GM18861 (cell line): Measurements from ENCODE around the gene TBC1D24.

ENCODE experiments used
- ATAC-seq: cut with Tn5 transposase; IDR thresholded peaks from one replicate; pipeline ENCODE4 v1.9.1; 2021; ENCODE audit not compliant: unreplicated experiment

Gene TBC1D24

GRCh38 chr16:2449118-2449517, 25.8 kb upstream of the TBC1D24 start:
- no peak for ATAC-seq

- ATAC-seq: no peak
These were observed 24.4 kb upstream of the TBC1D24 start for GRCh38 chr16:2450535-2450934.

DNA sequence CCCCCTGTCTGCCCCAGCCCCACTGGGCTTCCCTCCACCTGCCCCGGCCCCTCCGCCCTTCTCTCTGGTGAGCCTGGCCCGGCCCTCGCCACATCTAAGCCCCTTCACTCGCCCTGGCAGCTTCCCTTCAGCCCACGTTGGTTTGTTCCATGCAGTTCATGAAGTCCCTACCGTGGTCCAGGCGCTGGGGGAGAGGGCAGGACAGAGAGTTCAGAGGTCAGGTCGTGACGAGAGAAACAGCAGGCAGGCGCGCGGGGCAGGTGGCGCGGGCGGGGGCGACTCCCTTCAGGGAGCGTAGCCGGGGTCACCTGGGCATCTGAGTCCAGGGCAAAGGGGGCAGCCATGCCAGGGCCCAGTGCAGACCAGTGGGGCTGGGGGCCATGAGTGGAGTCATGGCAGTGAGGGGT, 23.9 kb upstream of the TBC1D24 start:
- no peak for ATAC-seq

- no peak for ATAC-seq
These were observed 23.0 kb upstream of the TBC1D24 start for GRCh38 chr16:2451851-2452320.

DNA sequence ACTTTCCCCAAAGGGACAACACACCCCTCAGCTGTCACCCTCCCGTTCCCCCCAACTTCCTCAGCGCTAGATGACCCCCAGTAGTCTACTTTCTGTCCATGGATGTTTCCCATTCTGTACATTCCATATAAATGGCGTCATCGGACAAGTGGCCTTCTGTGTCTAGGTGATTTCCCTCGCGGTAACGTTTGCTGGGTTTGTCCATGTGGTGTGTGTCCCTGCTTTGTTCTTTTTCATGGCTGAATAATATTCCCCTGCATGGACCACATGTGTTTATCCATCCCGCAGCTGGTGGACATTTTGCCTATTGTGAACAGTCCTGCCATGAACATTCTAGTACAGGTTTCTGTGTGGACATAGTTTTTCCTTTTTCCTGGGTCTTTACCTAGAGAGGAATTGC, 22.3 kb upstream of the TBC1D24 start:
- ATAC-seq: no peak

DNA sequence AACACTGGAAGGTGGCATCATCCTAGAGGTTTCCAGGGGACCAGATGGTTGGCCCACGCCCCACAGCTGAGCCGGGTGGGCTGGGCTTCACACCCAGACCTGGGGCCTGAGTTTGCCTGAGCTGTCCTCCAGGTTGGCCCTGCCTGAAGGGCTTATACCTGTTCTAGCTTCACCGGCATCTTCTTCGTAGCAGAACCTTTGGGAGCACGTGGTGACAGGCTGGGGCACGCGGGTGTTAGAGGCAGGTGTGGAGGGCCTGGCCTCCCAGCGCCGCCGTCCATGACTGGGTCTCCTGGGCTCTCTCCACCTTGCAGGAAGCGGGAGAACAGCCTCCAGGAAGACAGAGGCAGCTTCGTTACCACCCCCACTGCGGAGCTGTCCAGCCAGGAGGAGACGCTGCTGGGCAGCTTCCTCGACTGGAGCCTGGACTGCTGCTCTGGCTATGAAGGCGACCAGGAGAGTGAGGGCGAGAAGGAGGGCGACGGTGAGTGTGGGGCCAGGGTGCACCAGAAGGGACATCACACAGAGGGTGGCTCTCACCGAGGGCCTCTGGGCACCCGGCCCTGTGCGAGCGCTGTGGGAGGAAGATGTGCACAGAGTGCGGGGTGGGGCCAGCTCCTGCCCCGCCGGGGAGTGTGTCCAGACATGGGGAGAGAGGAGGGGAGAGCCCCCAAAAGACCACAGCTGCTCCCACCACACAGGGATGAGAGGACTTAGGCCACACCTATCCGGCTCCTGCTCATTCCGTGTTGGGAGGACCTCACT, 19.7 kb upstream of the TBC1D24 start:
- no peak for ATAC-seq

DNA sequence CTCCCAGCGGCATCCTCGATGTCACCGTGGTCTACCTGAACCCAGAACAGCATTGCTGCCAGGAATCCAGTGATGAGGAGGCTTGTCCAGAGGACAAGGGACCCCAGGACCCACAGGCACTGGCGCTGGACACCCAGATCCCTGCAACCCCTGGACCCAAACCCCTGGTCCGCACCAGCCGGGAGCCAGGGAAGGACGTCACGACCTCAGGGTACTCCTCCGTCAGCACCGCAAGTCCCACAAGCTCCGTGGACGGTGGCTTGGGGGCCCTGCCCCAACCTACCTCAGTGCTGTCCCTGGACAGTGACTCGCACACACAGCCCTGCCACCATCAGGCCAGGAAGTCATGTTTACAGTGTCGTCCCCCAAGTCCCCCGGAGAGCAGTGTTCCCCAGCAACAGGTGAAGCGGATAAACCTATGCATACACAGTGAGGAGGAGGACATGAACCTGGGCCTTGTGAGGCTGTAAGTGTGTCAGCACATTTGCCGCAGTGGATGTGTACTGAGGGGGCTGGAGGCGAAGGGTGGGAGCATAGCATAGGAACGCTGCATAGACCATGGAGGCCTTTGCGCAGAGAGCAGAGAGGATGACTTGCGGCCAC, 18.3 kb upstream of the TBC1D24 start:
- no peak for ATAC-seq

DNA sequence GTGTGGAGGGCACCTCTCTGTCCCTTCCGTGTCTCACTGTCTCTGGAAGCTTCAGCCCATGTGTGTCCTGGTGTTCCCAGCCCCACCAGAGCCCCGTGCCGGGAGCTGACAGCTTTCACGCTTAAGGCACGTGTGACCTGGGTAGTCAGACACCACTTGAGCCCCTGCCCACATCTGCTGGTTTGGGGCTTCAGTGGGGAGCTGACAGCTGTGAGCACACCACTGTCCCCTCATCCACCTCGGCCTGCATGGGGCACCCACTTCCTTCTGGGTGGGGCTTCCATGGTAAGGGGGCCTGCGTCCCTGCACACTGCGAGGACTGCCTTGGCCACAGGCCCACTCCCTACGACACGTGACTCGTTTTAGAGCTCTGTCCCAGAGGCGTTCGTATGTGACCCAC, 17.7 kb upstream of the TBC1D24 start:
- no peak for ATAC-seq

GRCh38 chr16:2457946-2458345, 17.0 kb upstream of the TBC1D24 start:
- ATAC-seq: no peak

DNA sequence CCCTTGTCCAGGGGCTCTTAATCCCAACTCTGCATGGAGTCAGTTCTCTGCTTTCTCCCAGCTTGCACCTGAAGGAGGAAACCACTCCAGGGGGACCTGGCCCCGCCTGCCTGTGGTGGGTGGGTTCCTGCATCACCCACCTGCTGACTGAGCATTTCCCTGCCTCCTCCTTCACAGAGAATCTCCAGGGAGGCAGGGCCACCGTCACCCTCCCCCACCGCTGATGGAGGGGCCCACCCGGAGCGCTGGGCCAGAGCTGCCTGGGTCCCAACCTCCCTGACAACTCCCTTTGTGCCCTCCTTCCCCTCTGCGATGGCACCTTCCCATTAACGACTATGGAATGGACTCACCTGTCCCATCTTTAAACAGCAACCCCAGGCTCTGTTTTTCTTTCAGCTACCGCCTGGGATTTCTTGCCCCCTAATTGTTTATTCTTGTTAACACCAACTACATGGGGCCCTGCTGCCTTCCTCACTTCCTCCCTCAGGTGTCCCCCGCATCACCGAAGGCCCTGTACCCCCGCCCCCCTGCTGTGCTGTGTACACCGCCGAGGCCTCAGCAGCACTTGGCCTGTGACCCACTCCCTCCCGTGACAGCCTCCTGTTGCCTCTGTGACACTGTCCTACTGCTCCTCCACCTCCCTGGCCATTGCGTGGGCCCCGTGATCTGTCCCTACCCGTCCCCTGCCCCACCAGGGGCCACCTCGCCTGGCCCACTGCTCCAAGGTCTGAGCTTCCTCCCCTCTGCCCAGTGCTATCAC, 15.9 kb upstream of the TBC1D24 start:
- ATAC-seq: no peak

DNA sequence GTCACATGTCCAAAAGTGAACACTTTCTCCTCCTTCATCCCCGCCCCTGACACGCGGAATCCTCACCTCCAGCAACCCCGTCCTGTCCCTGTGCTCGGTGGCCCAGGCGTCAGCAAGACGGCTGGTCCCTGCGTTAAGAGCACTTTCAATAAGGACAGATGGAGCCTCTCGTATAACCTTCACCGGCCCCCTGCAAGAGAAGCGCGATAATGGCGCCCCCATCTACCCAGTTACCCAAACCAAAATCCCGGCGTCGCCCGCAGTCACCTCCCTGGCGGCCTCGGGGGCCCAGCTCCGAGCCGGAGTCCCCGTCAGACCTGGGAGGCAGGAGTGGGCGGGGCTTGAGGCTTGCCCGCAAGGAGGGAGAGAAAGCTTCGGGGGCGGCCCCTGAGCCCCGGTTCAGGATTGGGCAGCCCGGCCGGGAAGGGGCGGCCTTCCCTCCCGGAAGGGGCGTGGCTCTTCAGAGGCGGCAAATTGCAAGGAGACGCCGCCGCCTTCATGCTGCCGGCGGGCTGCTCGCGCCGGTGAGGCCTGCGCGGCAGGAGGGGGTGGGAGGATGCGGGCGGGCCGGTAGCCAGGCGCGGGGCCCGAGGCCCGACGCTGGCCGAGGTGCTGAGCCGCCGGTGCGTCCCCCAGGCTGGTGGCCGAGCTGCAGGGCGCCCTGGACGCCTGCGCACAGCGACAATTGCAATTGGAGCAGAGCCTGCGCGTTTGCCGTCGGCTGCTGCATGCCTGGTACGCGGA, 15.1 kb upstream of the TBC1D24 start, which contains the start of gene TEDC2:
Gene TEDC2 (plus strand): TSS at position 463 of the 744 bp plus-strand sequence. CDS start 36 bp downstream, at position 499.
- ATAC-seq: peak; percentile 77

DNA sequence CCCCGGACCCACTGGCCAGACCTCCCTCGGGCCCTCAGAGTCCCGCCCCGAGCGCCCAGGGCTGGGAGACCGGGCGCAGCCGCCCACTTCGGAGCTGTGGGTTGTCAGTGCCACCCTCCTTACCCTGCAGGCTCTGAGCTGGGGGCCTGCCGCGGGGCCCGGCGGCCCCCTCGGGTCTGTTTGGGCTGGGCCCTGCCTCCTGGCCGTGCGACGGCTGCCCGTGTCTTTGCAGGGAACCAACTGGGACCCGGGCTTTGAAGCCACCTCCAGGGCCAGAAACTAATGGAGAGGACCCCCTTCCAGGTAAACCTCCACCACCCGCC, 14.6 kb upstream of the TBC1D24 start:
- no peak for ATAC-seq

DNA sequence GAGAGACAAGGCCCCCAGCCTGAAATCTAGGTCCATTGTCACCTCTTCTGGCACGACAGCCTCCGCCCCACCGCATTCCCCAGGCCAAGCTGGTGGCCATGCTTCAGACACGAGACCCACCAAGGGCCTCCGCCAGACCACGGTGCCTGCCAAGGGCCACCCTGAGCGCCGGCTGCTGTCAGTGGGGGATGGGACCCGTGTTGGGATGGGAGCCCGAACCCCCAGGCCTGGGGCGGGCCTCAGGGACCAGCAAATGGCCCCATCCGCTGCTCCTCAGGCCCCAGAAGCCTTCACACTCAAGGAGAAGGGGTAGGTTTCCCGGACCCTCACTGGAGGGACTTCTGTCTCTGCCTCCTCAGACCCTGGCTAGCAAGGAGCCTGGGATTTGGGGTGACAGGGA, 14.0 kb upstream of the TBC1D24 start:
- ATAC-seq: no peak

GRCh38 chr16:2462031-2462866, 12.7 kb upstream of the TBC1D24 start:
- no peak for ATAC-seq

DNA sequence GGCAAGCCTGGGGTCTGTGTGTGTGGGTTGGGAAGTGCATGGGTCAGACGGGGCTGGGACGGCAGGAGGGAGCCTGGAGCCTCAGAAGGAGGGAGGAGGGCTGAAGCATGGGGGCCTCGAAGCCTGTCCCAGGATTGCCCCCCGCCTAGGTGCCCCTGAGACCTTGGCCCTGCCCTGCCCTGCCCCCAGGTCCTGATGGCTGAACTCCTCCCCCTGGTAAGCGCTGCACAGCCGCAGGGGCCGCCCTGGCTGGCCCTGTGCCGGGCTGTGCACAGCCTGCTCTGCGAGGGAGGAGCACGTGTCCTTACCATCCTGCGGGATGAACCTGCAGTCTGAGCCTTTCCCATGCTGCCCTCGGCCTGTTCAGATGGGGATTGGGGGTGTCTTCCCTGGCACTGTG, 10.6 kb upstream of the TBC1D24 start:
- ATAC-seq: no peak

DNA sequence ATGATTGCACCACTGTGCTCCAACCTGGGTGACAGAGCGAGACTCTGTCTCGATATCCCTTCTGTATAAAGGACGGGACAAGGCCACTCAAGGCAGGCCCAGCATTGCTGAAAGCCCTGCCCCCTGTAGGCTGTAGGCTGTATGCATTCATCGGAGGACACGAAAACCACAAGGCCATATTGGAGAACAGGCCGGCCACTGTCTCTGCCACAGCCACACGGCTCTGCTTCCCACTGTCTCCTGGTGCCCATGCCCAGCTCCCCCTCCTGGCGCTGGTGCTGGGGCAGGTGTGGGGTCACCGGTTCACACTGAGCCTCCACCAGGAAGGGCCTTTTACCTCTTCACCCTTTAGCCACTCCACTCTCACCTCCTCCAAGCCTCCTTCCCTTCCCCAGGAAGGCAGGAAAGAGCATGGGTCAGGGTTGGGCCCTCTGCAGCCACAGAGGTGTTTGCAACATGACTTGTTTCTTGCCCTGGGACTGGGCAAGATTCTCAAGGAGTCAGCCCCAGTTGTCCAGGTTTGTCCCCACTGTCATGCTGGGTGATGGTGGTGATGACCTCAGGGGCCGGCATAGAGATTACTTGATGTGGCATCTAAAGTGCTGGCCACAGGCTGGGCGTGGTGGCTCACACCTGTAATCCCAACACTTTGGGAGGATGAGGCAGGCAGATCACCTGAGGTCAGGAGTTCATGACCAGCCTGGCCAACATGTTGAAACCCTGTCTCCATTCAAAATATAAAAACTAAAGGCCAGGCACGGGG, 9.1 kb upstream of the TBC1D24 start:
- no peak for ATAC-seq

- no peak for ATAC-seq
These were observed 8.0 kb upstream of the TBC1D24 start for GRCh38 chr16:2466667-2467527.

DNA sequence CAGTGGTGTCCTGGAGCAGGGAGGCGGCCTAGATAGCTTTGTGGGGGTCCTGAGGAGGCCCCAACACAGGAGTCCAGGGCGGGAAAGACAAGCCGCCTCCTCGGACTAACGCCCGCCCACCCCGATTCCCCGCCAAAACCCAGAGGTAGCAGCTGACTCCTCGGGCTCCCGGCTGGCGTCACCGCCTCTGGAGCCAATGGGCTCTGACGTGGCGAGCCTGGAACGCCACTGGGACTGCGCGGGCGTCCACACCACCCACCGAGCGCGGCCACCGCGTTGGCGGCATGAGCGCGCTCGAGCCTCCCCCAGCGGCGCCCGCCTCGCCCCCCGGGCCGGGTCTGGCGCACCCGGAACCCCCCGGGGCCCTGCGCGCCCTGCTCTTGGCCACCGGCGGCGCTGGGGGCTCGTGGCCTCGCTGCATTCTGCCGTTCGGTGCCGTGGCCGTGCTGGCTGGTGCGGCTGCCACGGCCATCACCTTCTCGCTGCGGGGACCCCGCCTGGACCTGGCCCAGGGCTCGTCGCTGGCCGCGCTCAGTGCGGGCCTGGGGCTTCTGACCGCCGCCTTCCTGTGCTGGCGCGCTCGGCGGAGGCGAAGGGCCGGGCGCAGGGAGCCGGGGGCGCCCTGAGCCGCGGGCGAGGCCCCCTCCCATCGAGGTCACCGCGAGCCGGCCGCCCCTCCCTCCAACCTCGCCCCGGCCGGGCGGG, 7.2 kb upstream of the TBC1D24 start:
- no peak for ATAC-seq
